Bronchial epithelial cell (primary cell): ENCODE measurements around the gene ZNF384. TPM values are rescaled to one million over a fixed set of nuclear protein-coding genes. Genes with fewer than 3 reads are reported as not detected.
"Not testable (repeated sequence)": the region's sequence is repeated elsewhere in the genome, so short reads cannot be mapped to it uniquely, and the experiment has no call there.

Source experiments
- DNase-seq: peaks from one replicate; pipeline ENCODE4 v3.0.0-alpha.2; 2010; ENCODE audit warnings: low read depth
- FAIRE-seq: peaks from 2 replicates; lab custom pipeline; 2011; peaks lifted over from hg19 to GRCh38; lab: Jason Lieb, UNC
- H3K27me3 ChIP-seq: 2 replicates; pipeline ENCODE4 v1.5.1; 2011; ENCODE audit warnings: low read length; ENCODE audit not compliant: control insufficient read depth, insufficient read depth
- H3K36me3 ChIP-seq: 2 replicates; pipeline ENCODE4 v1.5.1; 2011; ENCODE audit warnings: low read length; ENCODE audit not compliant: control insufficient read depth, insufficient read depth
- H3K4me3 ChIP-seq: 2 replicates; pipeline ENCODE4 v1.5.1; 2011; ENCODE audit warnings: mild to moderate bottlenecking, low read depth, low read length, control low read depth
- CTCF ChIP-seq: IDR thresholded peaks from 2 replicates; pipeline ENCODE4 v1.5.1; 2011; ENCODE audit warnings: mild to moderate bottlenecking, moderate library complexity, low read length, control low read depth, inconsistent platforms; ENCODE audit not compliant: insufficient read depth, severe bottlenecking
- total RNA-seq: library from RNA; depleted of rRNA; stranded (reverse); fragments of >200 nt; gene quantifications from 2 replicates; pipeline ENCODE4 v1.2.1, GENCODE V29; 2014

ZNF384 gene
- total RNA-seq, 1 donor from 2014 or later: 5.3 TPM

GRCh38 chr12:6716874-6717437 is 27.8 kb upstream of the ZNF384 start:
- H3K4me3 ChIP-seq: no peak overlapping the region
- FAIRE-seq (no peak), DNase-seq (no peak)
- no peak for TF ChIP-seq CTCF
- H3K36me3 ChIP-seq: no peaks in the 10 kb centered on the region
- H3K27me3 ChIP-seq: no peaks in the 10 kb centered on the region

GRCh38 chr12:6716031-6716873 is 27.1 kb upstream of the ZNF384 start:
- not testable (repeated sequence) for H3K4me3 ChIP-seq, FAIRE-seq, DNase-seq, H3K27me3 ChIP-seq, H3K36me3 ChIP-seq

- no peaks in the 10 kb centered on the region for H3K27me3 ChIP-seq
- H3K4me3 ChIP-seq: no peak overlapping the region
- FAIRE-seq: peak; percentile 52
- no peak for TF ChIP-seq CTCF
- no peak for DNase-seq
- no peaks in the 10 kb centered on the region for H3K36me3 ChIP-seq
These were observed 19.8 kb upstream of the ZNF384 start for GRCh38 chr12:6708960-6709394.

GRCh38 chr12:6708351-6708750 is 19.2 kb upstream of the ZNF384 start:
- not testable (repeated sequence) for H3K4me3 ChIP-seq, DNase-seq, FAIRE-seq, H3K36me3 ChIP-seq, H3K27me3 ChIP-seq

GRCh38 chr12:6703631-6704030 is 14.5 kb upstream of the ZNF384 start:
- Histone ChIP-seq H3K27me3 (peaks cover 24% of the 10 kb centered on the region), H3K4me3 (no peak overlapping the region), H3K36me3 (no peaks in the 10 kb centered on the region)
- TF ChIP-seq CTCF: no peak
- no peak for DNase-seq
- FAIRE-seq: no peak

- FAIRE-seq: no peak
- no peak for DNase-seq
- TF ChIP-seq CTCF: no peak
- no peak overlapping the region for H3K4me3 ChIP-seq
- H3K27me3 ChIP-seq: peaks cover 24% of the 10 kb centered on the region
- no peaks in the 10 kb centered on the region for H3K36me3 ChIP-seq
These were observed 12.0 kb upstream of the ZNF384 start for GRCh38 chr12:6701078-6701768.
